GM18508 (cell line): ENCODE results near the gene DCC.

Source experiments
- ATAC-seq: cut with Tn5 transposase; IDR thresholded peaks from one replicate; pipeline ENCODE4 v1.9.1; 2021; ENCODE audit warnings: moderate number of reproducible peaks; ENCODE audit not compliant: insufficient read depth, unreplicated experiment

Gene DCC

DNA sequence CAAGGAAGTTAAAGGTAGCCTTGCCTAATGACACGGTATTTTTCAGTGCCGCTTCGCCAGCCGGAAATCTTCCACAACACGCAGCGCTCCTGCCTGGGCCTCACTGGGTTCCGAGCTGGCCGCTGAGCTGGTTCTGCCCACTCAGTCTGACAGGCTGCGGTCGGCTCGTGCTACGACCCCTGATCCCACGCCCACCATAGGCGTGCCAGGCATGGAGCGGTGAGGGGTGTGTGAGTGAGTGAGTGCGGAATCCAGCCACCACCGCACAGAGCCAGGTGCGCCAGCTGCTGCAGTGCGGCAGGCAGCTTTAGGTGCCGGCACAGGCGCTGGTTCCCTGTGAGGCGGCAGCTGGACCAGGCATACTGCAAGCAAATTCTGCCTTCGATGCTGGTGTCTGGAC, 407.9 kb downstream of the DCC start:
- no peak for ATAC-seq

DNA sequence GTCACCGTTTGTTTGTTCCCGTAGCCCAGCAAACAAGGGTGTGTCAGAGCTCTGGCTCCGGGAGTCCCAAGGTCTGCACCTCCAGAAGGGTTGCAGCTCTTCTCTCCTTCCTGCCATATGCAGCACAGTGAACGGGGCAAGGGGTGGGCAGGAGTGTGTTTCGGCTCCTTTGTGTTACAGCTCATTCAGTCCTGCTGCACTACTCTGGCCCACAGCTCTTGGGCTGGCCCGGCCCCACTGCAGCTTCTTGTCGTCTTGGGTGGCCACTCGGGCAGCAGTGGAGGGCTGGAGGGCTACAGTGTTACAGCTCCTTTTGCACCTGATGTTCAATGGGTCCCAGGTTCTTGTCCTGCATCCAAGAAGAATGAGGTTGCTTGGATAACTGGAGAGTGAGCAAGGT, 408.3 kb downstream of the DCC start:
- no peak for ATAC-seq

DNA sequence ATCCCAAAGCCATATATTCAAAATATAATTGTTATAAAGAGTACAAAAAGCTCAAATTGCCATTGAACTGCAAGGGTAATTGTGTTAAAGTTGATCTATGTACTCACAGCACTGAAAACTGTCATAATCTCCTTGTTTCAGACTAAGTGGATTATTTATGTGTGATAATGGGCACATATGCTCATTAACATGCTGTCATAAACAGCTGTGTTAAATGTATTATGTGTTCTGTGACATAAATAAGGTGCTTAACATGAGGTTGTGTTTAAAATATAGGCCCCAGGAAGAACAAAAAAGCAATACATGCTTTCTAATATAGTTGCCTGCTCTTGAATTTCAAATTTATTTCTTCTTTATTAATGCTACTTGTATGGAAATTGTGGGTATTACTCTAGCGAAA, 409.5 kb downstream of the DCC start:
- ATAC-seq: no peak

DNA sequence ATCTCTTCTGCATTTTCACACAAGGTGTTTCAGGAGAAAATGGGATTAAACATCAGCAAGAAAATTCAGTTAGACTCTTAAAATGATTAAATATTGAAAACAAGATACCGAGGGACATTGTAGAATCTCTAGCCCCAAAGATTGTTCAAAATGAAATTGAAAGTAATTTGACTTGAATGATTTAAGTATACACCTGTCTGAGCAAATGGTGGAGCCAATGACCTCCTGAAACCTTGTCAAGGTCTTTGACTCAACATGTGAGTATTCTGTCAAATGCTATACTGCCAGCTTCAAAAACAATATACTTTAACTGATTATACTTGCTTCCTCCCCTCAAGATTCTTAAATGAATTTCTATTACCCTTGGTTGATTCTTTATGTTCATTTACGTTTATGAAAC, 411.0 kb downstream of the DCC start:
- no peak for ATAC-seq

DNA sequence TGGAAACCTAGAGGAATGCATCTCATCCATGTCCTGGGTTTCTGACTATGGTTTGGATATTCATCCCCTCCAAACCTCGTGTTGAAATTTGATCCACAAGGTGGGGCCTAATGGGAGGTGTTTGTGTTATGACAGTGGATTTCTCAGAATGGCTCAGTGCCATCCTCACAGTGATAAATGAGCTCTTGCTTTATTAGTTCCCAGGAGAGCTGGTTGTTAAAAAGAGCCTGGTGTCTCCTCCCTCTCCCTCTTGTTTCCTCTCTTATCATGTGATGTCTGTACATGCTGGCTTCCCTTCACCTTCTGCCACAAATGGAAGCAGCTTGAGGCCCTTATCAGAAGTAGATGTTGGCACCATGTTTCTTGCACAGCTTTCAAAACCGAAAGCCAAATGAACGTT, 424.3 kb downstream of the DCC start:
- ATAC-seq: no peak

DNA sequence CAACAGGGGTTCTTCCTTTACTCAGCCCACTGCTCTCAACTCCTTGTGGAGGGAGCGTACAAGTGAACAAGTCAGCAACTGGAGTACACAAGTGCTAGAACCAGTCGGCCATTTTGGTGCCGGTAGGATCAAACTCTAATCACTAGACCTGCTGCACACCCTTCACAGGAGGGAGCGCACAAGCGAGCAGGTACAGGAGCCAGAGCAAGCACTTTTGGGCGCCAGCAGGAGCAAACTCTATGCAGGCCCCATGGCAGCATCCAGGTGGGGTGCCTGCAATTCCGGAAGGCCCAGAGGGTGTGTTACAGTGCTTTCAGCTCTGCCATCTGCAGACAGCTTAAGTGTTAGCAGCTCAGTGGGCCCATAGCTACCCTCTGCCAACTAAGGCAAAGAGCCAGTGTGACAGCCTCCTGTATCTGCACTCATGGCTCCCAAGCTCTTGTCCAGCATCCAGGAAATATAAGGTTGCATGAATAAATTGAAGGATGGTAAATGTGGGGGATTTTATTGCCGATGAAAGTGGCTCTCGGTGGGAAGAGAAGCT, 426.1 kb downstream of the DCC start:
- ATAC-seq: no peak

DNA sequence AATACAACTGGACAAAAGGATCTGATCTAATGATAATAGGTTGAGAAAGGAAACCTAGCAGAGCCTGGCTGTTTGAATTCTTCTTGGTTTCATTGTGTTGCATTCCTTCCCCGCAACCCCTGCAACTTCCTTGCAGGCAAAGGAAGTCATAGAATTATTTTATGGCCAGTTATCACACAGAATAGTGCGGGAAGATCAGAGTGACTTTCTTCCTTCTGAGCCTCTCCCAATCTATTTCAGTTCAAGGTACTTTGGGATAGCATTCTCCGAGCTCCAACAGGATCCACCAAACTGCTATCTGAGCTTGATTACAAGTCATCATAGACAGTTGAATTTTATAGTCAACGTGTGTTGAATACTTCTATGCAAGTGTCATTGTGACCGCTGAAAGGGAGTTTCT, 441.1 kb downstream of the DCC start:
- ATAC-seq: no peak

DNA sequence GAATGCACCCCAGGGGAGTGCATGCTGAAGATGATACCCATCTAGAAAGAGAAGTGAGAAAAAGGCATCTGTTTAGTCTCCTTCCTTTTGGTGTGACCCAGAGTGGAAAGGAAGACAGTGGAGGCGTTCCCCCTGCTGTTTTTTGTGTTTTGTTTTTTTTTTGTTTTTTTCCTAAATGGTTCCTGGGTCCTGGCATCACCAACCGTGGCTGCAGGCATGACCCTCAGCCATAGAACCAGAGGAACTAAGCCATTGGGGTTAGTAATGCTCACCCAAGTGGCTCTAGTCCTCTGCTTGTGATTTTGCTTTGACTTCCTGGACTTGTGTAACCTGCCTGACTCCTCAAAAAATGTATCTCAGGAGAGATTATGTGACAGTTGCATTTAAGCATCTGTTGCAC, 451.3 kb downstream of the DCC start:
- ATAC-seq: no peak

DNA sequence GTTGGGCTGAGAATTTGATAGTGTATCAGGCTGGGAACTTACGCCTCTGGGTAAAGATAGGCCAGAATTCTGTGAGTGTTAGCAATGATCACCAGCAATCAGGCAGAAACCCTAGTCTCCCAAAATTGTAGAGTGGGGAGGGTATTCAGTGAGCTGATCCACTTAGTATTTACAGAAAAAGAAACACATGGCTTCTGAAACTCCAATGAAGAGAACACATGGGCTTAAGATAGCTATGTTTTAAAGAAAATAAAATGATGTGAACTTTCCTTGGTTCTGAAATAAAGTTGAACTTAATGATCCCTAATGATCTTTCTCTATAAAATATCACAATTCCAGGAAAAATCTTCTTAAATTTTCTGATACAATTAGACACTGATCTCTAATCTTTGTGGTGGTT, 472.8 kb downstream of the DCC start:
- no peak for ATAC-seq

DNA sequence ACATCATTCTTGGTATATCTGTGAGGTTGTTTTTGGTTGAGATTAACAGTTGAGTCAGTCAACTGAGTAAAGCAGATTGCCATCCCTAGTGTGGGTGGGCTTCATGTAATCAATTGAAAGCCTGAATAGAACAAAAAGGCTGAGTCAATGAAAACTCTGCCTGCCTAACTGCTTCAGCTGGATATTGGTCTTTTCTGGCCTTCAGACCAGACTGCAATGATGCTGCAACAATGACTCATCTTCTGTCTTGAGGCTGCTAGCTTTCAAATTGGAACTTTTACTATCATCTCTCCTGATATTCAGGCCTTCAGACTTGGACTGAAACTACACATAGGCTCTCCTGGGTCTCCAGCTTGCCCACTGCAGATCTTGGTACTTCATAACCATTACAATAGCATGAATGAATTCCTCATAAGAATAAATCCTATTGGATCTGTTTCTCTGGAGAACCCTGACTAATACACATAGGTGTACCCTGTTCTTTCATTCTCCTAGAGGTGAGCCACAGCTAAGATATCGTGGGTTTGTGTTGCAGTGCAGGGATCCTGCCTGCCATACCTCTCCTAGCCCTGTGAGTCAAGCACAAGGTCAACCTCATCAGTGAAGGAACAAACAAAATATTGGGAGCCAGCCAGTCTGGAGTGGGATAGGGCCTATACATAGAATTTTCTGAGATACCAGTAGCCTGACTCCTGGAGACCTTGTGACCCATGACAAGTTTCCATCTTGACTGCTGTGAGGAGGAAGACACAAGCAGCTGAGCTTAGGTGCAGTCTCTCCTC, 473.8 kb downstream of the DCC start:
- no peak for ATAC-seq

DNA sequence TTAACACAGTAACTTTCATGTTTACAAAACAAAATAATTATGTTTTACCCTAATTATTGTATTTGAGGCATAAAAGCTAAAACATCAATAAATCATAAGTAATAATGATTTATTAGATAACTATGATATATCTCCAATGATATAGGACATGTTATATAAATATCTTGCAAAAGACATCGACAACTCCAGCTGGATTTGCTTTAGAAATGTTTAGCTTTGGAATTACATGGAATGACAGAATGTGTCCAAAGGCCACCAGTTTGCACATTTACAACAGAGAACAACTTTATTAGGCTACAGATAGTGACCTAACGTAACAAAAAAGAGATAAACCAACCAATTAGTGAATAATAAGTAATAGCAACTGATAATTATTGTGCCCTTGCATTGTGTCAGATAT, 475.7 kb downstream of the DCC start:
- ATAC-seq: no peak

DNA sequence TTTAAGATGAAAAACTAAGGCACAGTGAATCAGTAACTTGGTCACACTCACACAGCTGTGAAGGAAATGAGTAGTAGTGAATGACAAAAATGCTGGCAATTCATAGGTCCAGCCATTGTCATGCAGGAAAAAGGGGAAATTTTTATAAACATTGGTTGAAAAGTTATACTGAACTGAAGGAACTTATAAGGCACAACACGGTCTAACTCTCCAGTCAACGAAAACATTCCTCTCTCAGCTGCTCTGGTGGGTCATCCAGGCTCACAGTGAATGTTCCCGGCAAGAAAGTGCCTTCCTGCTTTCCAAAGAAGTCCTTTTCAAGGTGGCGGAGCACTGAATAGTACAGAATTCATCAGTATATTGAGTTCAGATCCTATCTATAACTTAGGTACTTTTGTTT, 476.1 kb downstream of the DCC start:
- ATAC-seq: no peak

DNA sequence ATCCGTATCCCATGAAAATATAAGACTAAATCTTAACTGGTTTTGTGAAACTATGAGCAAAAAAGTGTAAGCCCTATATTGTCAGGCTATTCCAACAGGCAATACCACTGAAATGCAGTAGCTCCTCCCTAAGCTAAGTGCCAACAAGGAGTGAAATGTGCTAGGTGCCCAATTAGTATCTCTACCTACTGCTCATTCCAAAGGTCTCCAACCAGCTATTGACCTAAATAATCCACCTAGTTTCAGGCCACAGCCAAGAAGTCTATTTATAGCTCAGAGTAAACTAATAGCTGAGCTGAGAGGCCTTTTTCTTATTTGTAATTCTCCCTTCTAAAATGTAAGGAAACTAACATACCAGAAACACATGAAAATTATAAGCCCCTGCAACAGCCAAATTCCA, 482.2 kb downstream of the DCC start:
- no peak for ATAC-seq

DNA sequence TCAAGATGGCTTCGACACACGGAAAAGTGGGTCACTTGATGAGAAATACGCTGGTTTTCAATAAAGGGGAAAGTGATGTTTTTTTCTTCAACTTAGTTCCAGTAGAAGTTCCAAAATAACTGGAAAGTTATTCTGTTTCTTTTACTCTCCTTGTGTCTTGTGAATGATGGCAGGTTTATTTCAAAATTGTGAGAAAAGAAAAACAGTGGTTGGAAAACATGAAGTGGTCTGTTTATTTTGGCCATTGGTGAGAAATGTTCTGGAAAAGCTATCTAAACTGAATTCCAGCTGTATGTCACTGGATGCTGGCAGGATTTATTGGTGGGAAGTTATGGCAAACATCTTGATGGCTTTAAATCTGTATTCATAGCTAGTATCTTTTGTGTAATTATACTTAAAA, 484.1 kb downstream of the DCC start:
- no peak for ATAC-seq

DNA sequence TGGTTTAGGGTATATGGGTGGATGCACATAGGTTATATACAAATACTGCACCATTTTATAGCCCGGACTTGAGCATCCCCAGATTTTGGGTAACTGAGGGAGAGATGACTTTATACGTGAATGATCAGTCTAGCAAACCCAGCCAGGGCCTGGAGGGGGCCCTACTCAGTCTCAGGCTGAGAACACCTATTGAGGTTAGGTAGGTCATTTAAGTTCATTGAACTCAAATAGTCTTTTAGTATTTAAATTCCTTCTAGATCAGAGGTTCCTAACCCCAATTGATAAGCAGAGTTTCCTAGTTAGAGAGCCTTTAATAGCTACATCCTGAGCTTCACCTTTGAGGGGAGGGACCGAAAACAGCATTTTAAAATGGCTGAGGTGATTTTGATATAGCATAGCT, 487.0 kb downstream of the DCC start:
- no peak for ATAC-seq

DNA sequence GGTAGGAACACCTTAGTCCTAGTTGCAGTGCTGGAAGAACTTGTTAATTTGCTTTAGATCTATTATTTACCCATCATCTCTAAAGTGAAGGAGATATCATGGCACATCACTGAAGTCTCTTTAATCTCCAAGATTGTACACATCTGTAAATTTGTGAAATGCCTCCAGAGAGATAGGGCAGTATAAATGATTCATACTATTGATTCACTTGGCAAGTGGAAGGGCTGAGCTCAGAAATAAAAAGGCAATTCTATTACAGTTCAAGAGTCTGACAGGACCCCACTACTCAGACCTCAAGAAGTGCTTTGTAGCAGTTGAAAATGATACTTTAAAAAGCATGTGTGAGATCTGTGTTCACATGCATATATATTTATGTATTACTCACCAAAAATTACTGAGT, 489.3 kb downstream of the DCC start:
- ATAC-seq: no peak

DNA sequence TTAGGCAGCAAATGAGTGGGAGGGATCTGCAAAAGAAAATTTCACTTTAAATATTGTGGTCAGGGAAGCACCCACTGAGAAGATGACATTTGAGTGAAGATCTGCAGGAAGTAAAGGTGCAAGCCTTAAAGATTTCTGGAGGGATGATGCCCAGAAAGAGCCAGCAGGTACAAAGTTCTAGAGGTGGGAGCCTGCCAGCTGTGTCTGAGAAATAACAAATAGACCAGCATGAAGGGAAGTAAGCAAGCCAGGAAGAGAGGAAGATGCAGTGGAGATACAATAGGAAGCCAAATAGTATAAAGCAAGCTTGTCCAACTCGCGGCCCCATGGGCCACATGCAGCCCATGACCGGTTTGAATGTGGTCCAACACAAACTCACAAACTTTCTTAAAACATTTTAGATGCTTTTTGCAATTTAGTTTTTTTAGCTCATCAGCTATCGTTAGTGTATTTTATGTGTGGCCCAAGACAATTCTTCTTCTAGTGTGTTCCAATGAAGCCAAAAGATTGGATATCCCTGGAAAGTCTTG, 489.9 kb downstream of the DCC start:
- ATAC-seq: no peak

DNA sequence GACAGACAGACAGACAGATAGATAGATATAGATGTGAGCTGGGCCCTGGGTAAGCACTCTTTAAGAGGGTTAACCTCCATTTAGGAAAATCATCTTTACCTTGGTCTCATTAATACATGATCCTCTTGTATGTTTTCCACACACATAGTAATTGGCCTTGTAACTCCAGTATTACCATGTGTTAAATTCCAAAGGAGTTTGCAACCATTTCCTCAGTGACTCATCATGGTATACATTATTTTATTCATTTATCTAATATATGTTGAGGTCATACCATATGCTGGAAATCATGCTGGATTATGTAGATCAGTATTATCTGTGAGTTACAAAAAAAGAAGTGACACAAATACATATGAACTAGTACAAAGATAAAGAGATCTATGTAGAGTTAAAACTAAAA, 504.3 kb downstream of the DCC start:
- no peak for ATAC-seq

DNA sequence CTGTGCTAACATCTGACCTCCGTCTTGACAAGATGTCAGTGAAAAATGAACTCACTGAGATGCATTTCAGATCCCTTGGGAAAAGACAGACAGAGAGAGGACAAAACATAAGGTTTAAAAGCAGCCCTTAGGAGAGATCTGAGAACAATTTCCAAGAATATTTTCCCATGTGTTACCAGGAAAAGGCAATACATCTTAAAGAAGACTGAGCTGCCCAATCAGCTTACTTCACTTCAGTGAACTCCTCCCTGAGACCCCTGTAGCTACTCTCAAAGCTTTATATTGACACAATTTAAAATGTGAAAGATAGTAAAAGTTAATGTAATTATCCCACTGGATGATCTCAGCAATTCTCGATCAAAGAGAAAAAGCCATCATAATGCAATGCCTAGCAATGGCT, 505.0 kb downstream of the DCC start:
- ATAC-seq: no peak

DNA sequence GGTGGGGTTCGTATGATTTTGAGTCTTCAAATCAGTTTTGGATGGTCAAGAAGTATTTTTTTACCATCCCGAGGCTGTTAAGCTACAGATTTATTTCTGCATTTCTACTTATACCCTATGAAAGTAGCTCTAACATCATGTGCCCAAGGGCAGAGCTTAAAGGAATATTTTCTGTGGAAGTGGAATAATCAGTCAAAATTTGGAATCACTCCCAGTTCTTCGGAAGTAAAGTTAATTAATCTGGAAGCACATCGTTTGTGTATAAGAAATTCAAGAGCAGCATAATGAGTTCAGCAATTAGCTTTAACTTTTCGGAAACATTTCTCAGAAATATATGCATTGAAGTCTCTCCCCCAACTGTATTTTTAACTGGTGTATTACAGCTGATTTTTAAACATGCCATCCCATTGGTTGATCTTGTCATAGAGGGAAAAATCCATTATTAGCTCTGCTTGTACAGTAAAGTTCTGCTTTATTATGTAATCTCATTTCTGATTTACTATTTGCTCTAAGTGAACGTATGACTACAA, 510.1 kb downstream of the DCC start:
- no peak for ATAC-seq

DNA sequence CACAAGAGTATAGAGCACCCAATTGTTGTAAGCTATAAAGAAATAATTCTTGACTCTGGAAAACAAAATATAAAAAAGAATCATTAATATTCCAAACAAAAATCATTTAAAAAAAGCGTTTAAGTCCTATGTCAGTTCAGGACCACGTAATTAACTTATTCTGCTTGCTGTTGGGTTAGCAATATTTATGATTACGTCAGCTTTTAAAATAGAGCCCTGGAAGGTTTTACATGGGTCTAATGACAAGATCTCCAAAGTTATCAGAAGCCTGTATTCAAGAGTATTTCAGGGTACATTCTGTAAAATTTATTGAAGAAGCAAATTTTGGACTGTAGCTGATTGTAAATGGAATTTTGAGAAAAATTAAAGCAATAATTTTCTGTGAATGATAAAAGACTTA, 521.6 kb downstream of the DCC start:
- ATAC-seq: no peak

DNA sequence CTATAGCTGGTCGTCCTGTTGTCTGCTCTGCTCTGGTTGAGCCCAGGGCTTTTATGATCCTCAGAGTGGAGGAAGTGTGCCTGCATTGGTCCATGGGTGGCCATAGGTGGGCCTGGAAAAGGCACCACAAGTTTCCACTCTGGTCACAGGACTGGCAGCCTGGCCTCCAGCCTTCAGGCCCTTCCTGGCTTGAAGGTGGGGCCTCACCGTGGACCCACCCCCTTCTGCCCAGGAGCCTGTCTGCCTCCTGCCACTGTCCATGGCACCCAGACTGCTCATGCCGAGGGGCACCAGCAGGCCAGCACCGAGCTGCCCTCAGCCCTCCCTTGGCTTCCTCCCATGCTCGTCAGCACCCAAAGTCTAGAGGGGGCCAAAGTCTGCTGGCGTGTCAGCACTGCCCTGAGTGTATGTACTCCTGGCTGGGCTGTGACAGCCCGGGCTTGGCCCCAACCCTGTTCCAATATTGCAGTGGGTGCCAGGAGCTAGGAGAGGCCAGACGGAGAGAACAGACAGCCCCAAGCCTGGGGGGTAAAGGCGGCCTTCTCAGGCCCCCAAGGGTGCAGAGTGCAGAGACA, 529.4 kb downstream of the DCC start:
- no peak for ATAC-seq
